H4 (cell line): Measurements from ENCODE around the gene POLR3GL. TPM values are rescaled to one million over a fixed set of nuclear protein-coding genes. Genes with fewer than 3 reads are reported as not detected.
A peak's percentile ranks its signal among the peaks of the same experiment; 100 is the strongest.

Experiments
- DNase-seq: peaks from one replicate; pipeline ENCODE4 v3.0.0-alpha.2; 2015; ENCODE audit warnings: low spot score
- total RNA-seq: library from RNA; depleted of rRNA; stranded (reverse); fragments of >200 nt; shearing (Covaris generic); gene quantifications from 2 replicates; pipeline ENCODE4 v1.2.3, GENCODE V29; 2014

The POLR3GL gene
- total RNA-seq, 1 experiment from 2014 or later: 16.9 TPM

- no peak for DNase-seq
Observed at GRCh38 chr1:145991735-145992412, 27.4 kb downstream of the POLR3GL start.

GRCh38 chr1:145992502-145992936 lies 28.0 kb downstream of the POLR3GL start:
- DNase-seq: no peak

- no peak for DNase-seq
Observed at GRCh38 chr1:145992958-145993617, 28.6 kb downstream of the POLR3GL start.

- no peak for DNase-seq
Observed at GRCh38 chr1:145993618-145994390, 29.3 kb downstream of the POLR3GL start.

DNA sequence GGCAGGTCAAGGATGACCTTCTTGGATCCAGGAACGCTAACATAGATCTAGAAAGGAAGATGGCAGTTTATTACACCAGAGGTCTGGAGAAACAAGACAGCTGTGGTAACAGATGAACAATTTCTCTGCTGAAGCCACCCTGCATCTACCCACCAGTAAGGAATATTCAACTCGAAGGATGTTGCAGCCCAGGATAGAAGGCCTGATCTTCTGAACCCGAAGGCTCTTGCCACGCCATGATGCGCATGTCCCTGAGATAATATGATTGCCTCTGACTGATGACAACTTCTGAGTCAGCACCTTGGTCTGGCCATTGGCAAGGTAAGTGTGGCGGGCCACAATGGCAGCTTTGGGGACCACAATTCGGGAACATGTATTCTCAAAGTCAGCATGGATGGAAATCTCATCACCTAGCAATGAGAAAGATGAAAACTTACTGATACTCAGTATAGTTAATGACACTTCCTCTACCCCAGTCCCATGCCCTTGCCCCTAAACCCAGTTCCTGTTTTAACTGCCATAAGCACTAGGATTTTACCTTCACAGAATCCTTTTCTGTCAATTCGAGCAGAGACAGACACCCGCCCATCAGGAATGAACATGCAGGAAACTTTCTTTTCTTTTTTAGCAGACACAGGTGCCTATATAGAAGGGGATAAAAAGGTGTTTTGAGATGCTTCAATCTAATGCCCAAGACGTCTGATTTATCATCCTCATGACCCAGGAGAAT lies 30.1 kb downstream of the POLR3GL start:
- DNase-seq: no peak

DNA sequence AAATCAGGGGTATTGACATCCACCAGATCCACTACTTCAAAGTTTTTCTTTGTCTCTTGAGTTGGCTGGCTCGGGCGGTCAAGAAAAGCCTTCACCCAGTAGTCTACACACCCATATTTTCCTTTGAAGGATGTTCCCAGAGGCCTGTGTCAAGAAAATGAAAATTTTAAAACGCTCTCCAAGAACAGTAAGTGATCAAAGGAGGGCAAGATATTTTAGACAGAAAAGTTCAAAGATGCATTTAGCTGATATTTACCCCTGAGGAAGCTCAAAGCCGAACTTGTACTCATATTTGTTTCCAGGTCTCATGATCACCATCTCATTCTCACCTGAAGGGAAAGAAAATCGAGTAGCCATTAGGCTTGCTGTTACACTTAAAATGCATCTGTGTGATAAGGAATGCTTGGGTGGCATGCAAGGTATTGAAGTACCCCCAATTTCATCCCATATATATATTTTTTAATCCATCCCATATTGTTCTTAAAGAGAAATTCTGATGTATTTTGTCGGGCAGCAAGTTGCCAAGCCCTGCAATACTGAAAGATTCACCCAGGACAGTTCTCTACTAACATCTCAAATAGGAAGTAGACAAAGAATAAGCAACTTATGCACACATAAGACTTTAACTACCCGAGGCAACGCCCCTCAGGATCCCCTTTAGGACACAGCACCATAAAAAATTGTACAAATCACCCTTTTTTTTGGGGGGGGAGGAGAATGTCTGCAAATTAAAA lies 30.8 kb downstream of the POLR3GL start:
- no peak for DNase-seq

- DNase-seq: no peak
Observed at GRCh38 chr1:145995964-145996432, 31.5 kb downstream of the POLR3GL start.

DNA sequence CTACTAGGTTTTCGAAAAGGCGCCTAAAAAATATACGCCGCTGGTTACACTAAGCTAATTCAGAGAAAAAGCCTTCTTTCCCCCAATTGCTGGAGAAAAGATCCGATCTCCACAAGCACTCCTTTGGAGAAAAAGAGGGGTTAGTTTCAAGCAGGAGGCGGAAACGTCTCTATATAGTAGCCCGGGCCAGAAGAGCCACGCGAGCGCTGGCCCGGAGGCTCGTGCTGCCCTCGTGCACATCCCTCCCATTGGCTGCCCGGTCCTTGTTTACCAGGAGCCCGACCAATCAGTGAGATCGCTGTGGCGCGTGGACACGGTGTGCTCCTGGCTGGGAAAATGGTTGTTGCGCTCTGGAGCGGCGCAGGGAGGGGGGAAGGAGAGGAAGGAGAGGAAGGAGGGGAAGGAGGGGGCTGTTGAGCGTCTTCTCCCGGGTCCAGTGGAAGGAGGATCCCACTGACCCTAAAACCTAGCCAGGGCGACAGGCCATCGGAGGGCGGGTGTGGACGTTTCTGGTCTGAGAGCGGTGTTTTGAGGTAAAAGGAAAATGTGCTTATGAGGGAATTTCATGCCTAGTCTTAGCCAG lies 32.0 kb downstream of the POLR3GL start, which contains the start of gene TXNIP:
TSS of gene TXNIP (minus strand) at position 147 of the 583 bp plus-strand sequence. CDS start 313 bp downstream, outside the sequence.
- peak; percentile 98 for DNase-seq

GRCh38 chr1:145997016-145997717 lies 32.7 kb downstream of the POLR3GL start:
- DNase-seq: no peak

- DNase-seq: no peak
Observed at GRCh38 chr1:145997718-145998023, 33.2 kb downstream of the POLR3GL start.

GRCh38 chr1:145999321-146000024 lies 35.0 kb downstream of the POLR3GL start:
- DNase-seq: no peak

DNA sequence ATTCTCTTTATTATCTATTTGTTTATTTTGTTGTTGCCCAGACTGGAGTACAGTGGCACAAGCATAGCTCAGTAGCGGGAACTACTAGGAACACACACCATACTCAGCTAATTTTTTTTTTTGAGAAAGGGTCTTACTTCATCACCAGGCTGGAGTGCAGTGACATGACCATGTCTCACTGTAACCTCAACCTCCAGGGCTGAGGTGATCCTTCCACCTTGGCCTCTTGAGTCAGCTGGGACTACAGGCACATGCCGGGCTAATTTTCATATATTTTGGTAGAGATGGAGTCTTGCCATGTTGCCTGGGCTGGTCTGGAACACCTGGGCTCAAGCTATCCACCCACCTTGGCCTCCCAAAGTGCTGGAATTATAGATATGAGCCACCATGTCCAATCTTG lies 37.2 kb downstream of the POLR3GL start:
- no peak for DNase-seq

DNA sequence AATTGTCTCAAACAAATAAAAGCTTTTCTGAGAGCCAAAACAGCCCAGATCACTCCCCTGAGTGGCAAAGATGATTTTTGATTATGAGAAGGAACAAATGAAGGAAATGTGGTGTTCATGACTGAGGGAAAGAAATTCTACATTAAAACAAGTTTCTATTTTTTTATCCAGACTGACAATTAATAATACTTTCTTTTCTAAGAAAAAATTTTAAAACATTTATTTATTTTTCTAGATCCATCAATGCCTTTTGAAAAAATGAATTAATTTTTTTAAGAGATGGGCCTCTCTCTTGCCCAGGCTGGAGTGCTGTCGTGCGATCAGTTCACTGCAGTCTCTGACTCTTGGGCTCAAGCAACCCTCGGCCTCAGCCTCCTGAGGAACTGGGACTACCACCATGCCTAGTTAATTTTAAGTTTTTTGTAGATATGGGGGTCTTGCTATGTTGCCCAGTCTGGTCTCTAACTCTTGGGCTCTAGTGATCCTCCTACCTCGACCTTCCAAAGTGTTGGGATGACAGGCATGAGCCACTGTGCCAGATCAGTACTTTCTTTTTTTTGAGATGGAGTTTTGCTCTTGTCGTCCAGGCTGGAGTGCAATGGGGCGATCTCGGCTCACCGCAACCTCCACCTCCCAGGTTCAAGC lies 43.1 kb downstream of the POLR3GL start:
- no peak for DNase-seq

DNA sequence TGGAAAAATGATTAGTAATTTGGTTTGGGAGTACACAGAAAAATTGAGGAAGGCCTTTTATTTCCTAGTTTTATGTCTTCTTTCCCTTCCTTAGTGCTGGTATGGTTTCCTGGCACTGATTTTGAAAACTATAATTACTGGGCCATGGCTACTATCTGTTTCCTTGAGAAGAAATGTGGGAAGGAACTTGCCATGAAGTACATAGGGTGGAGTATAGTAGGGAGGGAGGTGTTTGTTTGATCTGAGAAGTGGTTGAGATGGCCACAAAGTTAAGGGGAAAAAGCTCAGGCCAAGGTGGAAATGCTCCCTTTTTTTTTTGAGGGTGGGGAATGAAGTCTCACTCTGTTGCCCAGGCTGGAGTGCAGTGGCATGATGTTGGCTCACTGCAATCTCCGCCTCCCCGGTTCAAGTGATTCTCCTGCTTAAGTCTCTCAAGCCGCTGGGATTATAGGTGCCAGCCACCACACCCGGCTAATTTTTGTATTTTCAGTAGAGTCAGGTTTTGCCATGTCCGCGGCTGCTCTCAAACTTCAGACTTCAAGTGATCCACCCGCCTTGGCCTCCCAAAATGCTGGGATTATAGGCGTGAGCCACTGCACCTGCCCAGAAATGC lies 45.7 kb downstream of the POLR3GL start:
- no peak for DNase-seq

- DNase-seq: peak; percentile 78
Observed at GRCh38 chr1:146012703-146013558, 48.4 kb downstream of the POLR3GL start.

GRCh38 chr1:146013559-146013922 lies 49.1 kb downstream of the POLR3GL start:
- DNase-seq: no peak

GRCh38 chr1:146016891-146017290 lies 52.4 kb downstream of the POLR3GL start:
- no peak for DNase-seq
